ENCODE data around the gene KIF19.

- TF ChIP-seq CTCF (IDR thresholded peaks at IDR 0.05 in 4 of 5, conservative IDR thresholded peaks at IDR 0.05 in 1 of 5) (no peak), POLR2A (IDR thresholded peaks at IDR 0.05) (no peak)
Measured at GRCh38 chr17:74374858-74375257, 48.8 kb downstream of the KIF19 start.
